WTC11 (cell line): Measurements from ENCODE around the gene POLR3H.

ENCODE experiments used
- CBFB ChIP-seq: sonication (generic); formaldehyde crosslinking; IDR thresholded peaks from 2 replicates; pipeline ENCODE4 v1.8.1; 2022; ENCODE audit warnings: mild to moderate bottlenecking, low read depth, missing genetic modification reagents
- CREB1 ChIP-seq: sonication (generic); formaldehyde crosslinking; IDR thresholded peaks from 2 replicates; pipeline ENCODE4 v1.8.0; 2023; ENCODE audit warnings: mild to moderate bottlenecking, missing genetic modification reagents
- CTCF ChIP-seq: fragments of 200-600 bp; IDR thresholded peaks from 2 replicates; pipeline ENCODE4 v1.8.0; 2022; ENCODE audit warnings: antibody characterized with exemption
- ESRRA ChIP-seq: sonication (generic); formaldehyde crosslinking; IDR thresholded peaks from 2 replicates; pipeline ENCODE4 v1.8.1; 2022; ENCODE audit warnings: mild to moderate bottlenecking, missing genetic modification reagents, borderline replicate concordance
- IRF1 ChIP-seq: sonication (generic); formaldehyde crosslinking; IDR thresholded peaks from 2 replicates; pipeline ENCODE4 v1.8.0; 2023; ENCODE audit warnings: missing genetic modification reagents
- NR1H2 ChIP-seq: sonication (generic); formaldehyde crosslinking; IDR thresholded peaks from 2 replicates; pipeline ENCODE4 v1.9.0; 2021; ENCODE audit warnings: mild to moderate bottlenecking, moderate library complexity, missing genetic modification reagents
- NR3C1 ChIP-seq: sonication (generic); formaldehyde crosslinking; conservative IDR thresholded peaks from 2 replicates; pipeline ENCODE4 v1.8.1; 2023; ENCODE audit warnings: low read depth, mild to moderate bottlenecking, missing genetic modification reagents
- PREB ChIP-seq: sonication (generic); formaldehyde crosslinking; IDR thresholded peaks from 2 replicates; pipeline ENCODE4 v1.8.1; 2022; ENCODE audit warnings: mild to moderate bottlenecking, missing genetic modification reagents, moderate library complexity, borderline replicate concordance
- TEAD1 ChIP-seq: sonication (generic); formaldehyde crosslinking; IDR thresholded peaks from 2 replicates; pipeline ENCODE4 v1.8.0; 2022; ENCODE audit warnings: mild to moderate bottlenecking, missing genetic modification reagents
- TF ChIP-seq, protein P1 (sequence below): sonication (generic); formaldehyde crosslinking; IDR thresholded peaks from 2 replicates; pipeline ENCODE4 v1.8.1; 2022; ENCODE audit warnings: mild to moderate bottlenecking, moderate library complexity, missing genetic modification reagents

DNA sequence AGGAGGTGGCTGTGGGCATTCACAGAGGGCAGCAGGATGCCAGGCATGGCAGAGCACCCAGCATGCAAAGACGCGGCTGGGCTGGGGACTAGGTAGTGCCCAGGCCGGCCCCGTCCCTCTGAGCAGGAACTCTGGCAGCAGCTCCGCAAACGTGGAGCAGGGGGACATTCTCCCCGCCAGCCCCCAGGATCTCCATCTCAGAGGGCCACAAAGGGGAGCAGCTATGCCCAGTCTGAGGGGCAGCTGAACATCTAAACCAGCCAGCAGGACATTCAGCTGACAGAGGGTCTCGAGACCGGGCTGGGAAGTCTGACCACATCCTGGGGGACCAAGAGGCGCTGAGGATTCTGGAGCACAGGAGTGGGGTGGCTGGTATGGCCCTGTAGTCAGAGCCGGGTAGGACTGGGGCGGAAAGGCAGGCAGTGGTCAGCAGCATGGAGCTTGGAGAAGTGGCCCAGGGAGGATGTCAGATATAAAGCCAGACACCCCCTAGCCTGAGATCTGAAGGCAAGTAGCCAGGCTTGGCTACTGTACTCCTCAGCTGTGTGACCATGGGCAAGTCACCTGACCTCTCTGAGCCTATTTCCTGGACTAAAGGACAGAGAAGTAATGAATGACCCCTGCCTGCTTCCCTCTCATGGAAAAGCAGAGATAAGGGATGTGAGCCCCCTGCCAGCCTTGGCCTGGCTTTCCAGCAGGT is 35.2 kb upstream of the POLR3H start:
- TF ChIP-seq ESRRA, result no peak
- no peak for TF ChIP-seq CTCF
- no peak for TF ChIP-seq IRF1 (CRISPR knock-in tag)
- no peak for TF ChIP-seq NR1H2 (CRISPR knock-in tag)
- no peak for TF ChIP-seq NR3C1 (CRISPR knock-in tag)
- TF ChIP-seq TEAD1 (CRISPR knock-in tag), result no peak
- no peak for TF ChIP-seq CREB1 (CRISPR knock-in tag)
- TF ChIP-seq, protein P1, sequence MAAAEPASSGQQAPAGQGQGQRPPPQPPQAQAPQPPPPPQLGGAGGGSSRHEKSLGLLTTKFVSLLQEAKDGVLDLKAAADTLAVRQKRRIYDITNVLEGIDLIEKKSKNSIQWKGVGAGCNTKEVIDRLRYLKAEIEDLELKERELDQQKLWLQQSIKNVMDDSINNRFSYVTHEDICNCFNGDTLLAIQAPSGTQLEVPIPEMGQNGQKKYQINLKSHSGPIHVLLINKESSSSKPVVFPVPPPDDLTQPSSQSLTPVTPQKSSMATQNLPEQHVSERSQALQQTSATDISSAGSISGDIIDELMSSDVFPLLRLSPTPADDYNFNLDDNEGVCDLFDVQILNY (CRISPR knock-in tag), result no peak
- no peak for TF ChIP-seq CBFB (CRISPR knock-in tag)
- no peak for TF ChIP-seq PREB (CRISPR knock-in tag)
